Measurements from ENCODE around the gene MYO10.

DNA sequence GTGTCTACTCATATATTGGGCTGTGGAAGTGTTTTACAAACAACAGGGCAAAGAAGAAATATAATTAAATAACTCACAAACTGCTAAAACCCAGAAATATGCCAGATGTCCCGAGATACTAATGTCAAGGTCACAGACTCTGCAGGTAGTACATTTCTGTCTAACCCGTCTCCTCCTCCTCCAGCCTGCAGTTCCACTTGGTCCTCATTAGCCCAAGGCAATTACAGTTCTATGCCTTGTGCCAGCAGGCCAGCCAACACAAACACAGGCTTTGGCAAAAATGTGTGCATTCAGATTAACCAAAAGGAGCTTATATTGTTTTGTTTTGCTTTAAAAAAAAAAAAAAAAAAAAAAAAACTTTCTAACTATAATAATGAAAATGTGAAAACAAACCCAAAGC is 148.8 kb downstream of the MYO10 start:
- TF ChIP-seq, protein P1, sequence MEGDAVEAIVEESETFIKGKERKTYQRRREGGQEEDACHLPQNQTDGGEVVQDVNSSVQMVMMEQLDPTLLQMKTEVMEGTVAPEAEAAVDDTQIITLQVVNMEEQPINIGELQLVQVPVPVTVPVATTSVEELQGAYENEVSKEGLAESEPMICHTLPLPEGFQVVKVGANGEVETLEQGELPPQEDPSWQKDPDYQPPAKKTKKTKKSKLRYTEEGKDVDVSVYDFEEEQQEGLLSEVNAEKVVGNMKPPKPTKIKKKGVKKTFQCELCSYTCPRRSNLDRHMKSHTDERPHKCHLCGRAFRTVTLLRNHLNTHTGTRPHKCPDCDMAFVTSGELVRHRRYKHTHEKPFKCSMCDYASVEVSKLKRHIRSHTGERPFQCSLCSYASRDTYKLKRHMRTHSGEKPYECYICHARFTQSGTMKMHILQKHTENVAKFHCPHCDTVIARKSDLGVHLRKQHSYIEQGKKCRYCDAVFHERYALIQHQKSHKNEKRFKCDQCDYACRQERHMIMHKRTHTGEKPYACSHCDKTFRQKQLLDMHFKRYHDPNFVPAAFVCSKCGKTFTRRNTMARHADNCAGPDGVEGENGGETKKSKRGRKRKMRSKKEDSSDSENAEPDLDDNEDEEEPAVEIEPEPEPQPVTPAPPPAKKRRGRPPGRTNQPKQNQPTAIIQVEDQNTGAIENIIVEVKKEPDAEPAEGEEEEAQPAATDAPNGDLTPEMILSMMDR (IDR thresholded peaks at IDR 0.05; ENCODE audit: insufficient read depth, low read depth, low read length) = no peak
- no peak for TF ChIP-seq EZH2 (IDR thresholded peaks at IDR 0.05; ENCODE audit: insufficient read depth, low read length)
